Caco-2 (cell line): ENCODE data around the gene TSHZ2. TPM values are rescaled to one million over a fixed set of nuclear protein-coding genes. Genes with fewer than 3 reads are reported as not detected.

Source experiments
- BruUV-seq: library from RNA; stranded (reverse); fragments of 400-500 nt; replicated peaks from 2 replicates; lab custom pipeline; 2021; lab: Mats Ljungman, UMichigan
- CTCF ChIA-PET: fragments of 300-600 bp; sonication (Branson Sonifier 250); formaldehyde crosslinking; loops from one replicate; lab custom pipeline; 2022; ENCODE audit warnings: antibody characterized with exemption; lab: Charles Lee
- POLR2A ChIA-PET: fragments of 300-600 bp; sonication (Branson Sonifier 250); formaldehyde crosslinking; loops from one replicate; lab custom pipeline; 2022; ENCODE audit warnings: antibody characterized with exemption; lab: Charles Lee
- DNase-seq, 2 experiments: peaks; one replicate each; pipeline versions ENCODE4 v3.0.0 to v3.0.0-alpha.2; 2020 to 2022
- H3K27me3 ChIP-seq: replicated peaks from 2 replicates; pipeline ENCODE4 v1.6.0; 2011; ENCODE audit warnings: low read length; ENCODE audit not compliant: control insufficient read depth, insufficient read depth
- H3K36me3 ChIP-seq: 2 replicates; pipeline ENCODE4 v1.5.1; 2011; ENCODE audit warnings: low read length; ENCODE audit not compliant: control insufficient read depth, insufficient read depth
- H3K4me1 ChIP-seq: fragments of 250-450 bp; sonication (Bioruptor Pico); 2 replicates; pipeline ENCODE4 v1.5.1; 2020; ENCODE audit warnings: mild to moderate bottlenecking
- H3K4me3 ChIP-seq: 2 replicates; pipeline ENCODE4 v1.5.1; 2011; ENCODE audit warnings: low read depth, mild to moderate bottlenecking, control low read depth, low read length
- H3K9me3 ChIP-seq: fragments of 250-450 bp; sonication (Bioruptor Pico); 2 replicates; pipeline ENCODE4 v1.5.1; 2020; ENCODE audit warnings: mild to moderate bottlenecking, moderate library complexity
- H3K27ac Mint-ChIP-seq: one replicate; pipeline ENCODE4 v1.8.0; 2022; ENCODE audit warnings: mixed read lengths; ENCODE audit not compliant: unreplicated experiment
- H3K27me3 Mint-ChIP-seq: one replicate; pipeline ENCODE4 v1.8.0; 2022; ENCODE audit warnings: mixed read lengths; ENCODE audit not compliant: insufficient read depth, unreplicated experiment
- H3K36me3 Mint-ChIP-seq: one replicate; pipeline ENCODE4 v1.8.0; 2022; ENCODE audit warnings: mild to moderate bottlenecking, mixed read lengths; ENCODE audit not compliant: insufficient read depth, unreplicated experiment
- H3K4me1 Mint-ChIP-seq: one replicate; pipeline ENCODE4 v1.8.0; 2022; ENCODE audit warnings: low read depth, mixed read lengths; ENCODE audit not compliant: unreplicated experiment
- H3K4me3 Mint-ChIP-seq: one replicate; pipeline ENCODE4 v1.8.0; 2022; ENCODE audit warnings: mild to moderate bottlenecking, moderate library complexity, mixed read lengths; ENCODE audit not compliant: unreplicated experiment
- H3K9me3 Mint-ChIP-seq: one replicate; pipeline ENCODE4 v1.8.0; 2022; ENCODE audit warnings: mixed read lengths; ENCODE audit not compliant: unreplicated experiment
- intact Hi-C: fragments of 100-400 bp; cut with micrococcal nuclease; formaldehyde crosslinking; loops from one replicate; pipeline ENCODE4 v1.10.0; 2022; ENCODE audit not compliant: unreplicated experiment
- total RNA-seq: library from RNA; stranded (reverse); gene quantifications from 2 replicates; pipeline ENCODE4 v1.2.3, GENCODE V29; 2022
- TF ChIP-seq, protein P1 (sequence below), 2 experiments: fragments of 200-600 bp in 1 of 2; IDR thresholded peaks; 1 replicate in 1 of 2; 2 replicates in 1 of 2; pipeline versions ENCODE4 v1.5.1 to v1.8.0; 2011 to 2022; ENCODE audit warnings: antibody characterized with exemption in 1 of 2, control low read depth in 1 of 2, inconsistent platforms in 1 of 2, low read depth in 1 of 2, low read length in 1 of 2, mild to moderate bottlenecking in 1 of 2, moderate library complexity in 1 of 2; ENCODE audit not compliant: insufficient read depth in 1 of 2, severe bottlenecking in 1 of 2, unreplicated experiment in 1 of 2

The TSHZ2 gene
- total RNA-seq, 1 experiment from 2014 or later, result 0.07 TPM

GRCh38 chr20:53252002-53252401, 279.8 kb downstream of the TSHZ2 start:
- POLR2A ChIA-PET, result no interaction called here
- no TSS peak for BruUV-seq
- intact Hi-C loops, result loop anchor here (5.0 kb wide), 1 partner anchor 465 kb away; no protein-coding TSS in a partner anchor
- H3K27me3 ChIP-seq, result no peaks in the 10 kb centered on the region
- TF ChIP-seq, protein P1, sequence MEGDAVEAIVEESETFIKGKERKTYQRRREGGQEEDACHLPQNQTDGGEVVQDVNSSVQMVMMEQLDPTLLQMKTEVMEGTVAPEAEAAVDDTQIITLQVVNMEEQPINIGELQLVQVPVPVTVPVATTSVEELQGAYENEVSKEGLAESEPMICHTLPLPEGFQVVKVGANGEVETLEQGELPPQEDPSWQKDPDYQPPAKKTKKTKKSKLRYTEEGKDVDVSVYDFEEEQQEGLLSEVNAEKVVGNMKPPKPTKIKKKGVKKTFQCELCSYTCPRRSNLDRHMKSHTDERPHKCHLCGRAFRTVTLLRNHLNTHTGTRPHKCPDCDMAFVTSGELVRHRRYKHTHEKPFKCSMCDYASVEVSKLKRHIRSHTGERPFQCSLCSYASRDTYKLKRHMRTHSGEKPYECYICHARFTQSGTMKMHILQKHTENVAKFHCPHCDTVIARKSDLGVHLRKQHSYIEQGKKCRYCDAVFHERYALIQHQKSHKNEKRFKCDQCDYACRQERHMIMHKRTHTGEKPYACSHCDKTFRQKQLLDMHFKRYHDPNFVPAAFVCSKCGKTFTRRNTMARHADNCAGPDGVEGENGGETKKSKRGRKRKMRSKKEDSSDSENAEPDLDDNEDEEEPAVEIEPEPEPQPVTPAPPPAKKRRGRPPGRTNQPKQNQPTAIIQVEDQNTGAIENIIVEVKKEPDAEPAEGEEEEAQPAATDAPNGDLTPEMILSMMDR (IDR thresholded peaks at IDR 0.05; ENCODE audit: insufficient read depth in 1 of 2, low read depth in 1 of 2, low read length in 1 of 2, severe bottlenecking in 1 of 2, unreplicated experiment in 1 of 2), result no peak
- CTCF ChIA-PET, result no interaction called here
- no peak overlapping the region for H3K4me3 Mint-ChIP-seq
- H3K36me3 ChIP-seq, result no peaks in the 10 kb centered on the region
- H3K27ac Mint-ChIP-seq, result no peak overlapping the region
- no peak for DNase-seq
- 0 out of 2 replicates have a peak, but pooled peaks cover 5% of the 10 kb centered on the region for H3K4me1 ChIP-seq
- H3K4me1 Mint-ChIP-seq, result no peaks in the 10 kb centered on the region
- H3K9me3 ChIP-seq, result no peaks in the 10 kb centered on the region
- H3K27me3 Mint-ChIP-seq, result peaks cover 6% of the 10 kb centered on the region
- no peak overlapping the region for H3K4me3 ChIP-seq
- H3K36me3 Mint-ChIP-seq, result no peaks in the 10 kb centered on the region
- peaks cover 11% of the 10 kb centered on the region for H3K9me3 Mint-ChIP-seq

- BruUV-seq, result no TSS peak
- ChIA-PET POLR2A (interaction anchor here (1.1 kb wide), 1 partner anchor 86 kb away, joined by 3 read pairs; no protein-coding TSS in a partner anchor), CTCF (no interaction called here)
- peaks cover 12% of the 10 kb centered on the region; the same call in 1 of the 2 replicates for H3K4me1 ChIP-seq
- no peaks in the 10 kb centered on the region for H3K27me3 ChIP-seq
- DNase-seq, result no peak
- no peaks in the 10 kb centered on the region for H3K36me3 ChIP-seq
- peaks cover 1% of the 10 kb centered on the region for H3K4me1 Mint-ChIP-seq
- TF ChIP-seq, protein P1 (IDR thresholded peaks at IDR 0.05; ENCODE audit: insufficient read depth in 1 of 2, low read depth in 1 of 2, low read length in 1 of 2, severe bottlenecking in 1 of 2, unreplicated experiment in 1 of 2), result no peak
- intact Hi-C loops, result loop anchor here (5.0 kb wide), 1 partner anchor 464 kb away; no protein-coding TSS in a partner anchor
- H3K4me3 Mint-ChIP-seq, result no peak overlapping the region
- H3K9me3 Mint-ChIP-seq, result peaks cover 17% of the 10 kb centered on the region
- H3K4me3 ChIP-seq, result no peak overlapping the region
- H3K36me3 Mint-ChIP-seq, result no peaks in the 10 kb centered on the region
- no peak overlapping the region for H3K27ac Mint-ChIP-seq
- H3K9me3 ChIP-seq, result no peaks in the 10 kb centered on the region
- H3K27me3 Mint-ChIP-seq, result peaks cover 6% of the 10 kb centered on the region
Measured at GRCh38 chr20:53253668-53254067, 281.5 kb downstream of the TSHZ2 start.

GRCh38 chr20:53255102-53255710, 283.0 kb downstream of the TSHZ2 start:
- Mint-ChIP-seq H3K27ac (no peak overlapping the region), H3K4me1 (peaks cover 6% of the 10 kb centered on the region), H3K9me3 (peaks cover 17% of the 10 kb centered on the region), H3K4me3 (no peak overlapping the region), H3K27me3 (peaks cover 6% of the 10 kb centered on the region), H3K36me3 (no peaks in the 10 kb centered on the region)
- intact Hi-C loops, result no loop called here
- Histone ChIP-seq H3K4me1 (peaks cover 17% of the 10 kb centered on the region; the same call in 1 of the 2 replicates), H3K27me3 (no peaks in the 10 kb centered on the region), H3K36me3 (no peaks in the 10 kb centered on the region), H3K9me3 (no peaks in the 10 kb centered on the region), H3K4me3 (no peak overlapping the region)
- ChIA-PET CTCF (no interaction called here), POLR2A (no interaction called here)
- BruUV-seq, result no TSS peak
- no peak for DNase-seq
- TF ChIP-seq, protein P1 (IDR thresholded peaks at IDR 0.05; ENCODE audit: insufficient read depth in 1 of 2, low read depth in 1 of 2, low read length in 1 of 2, severe bottlenecking in 1 of 2, unreplicated experiment in 1 of 2), result no peak
